GM12865 (cell line): ENCODE measurements around the gene PSPC1.

Experiments used
- DNase-seq: peaks from one replicate; pipeline ENCODE4 v3.0.0; 2010; ENCODE audit warnings: low read depth
- H3K4me3 ChIP-seq: 2 replicates; pipeline ENCODE4 v1.5.1; 2011; ENCODE audit warnings: mild to moderate bottlenecking, low read depth, low read length, control low read depth
- TF ChIP-seq, protein P1 (sequence below): IDR thresholded peaks from 2 replicates; pipeline ENCODE4 v1.5.1; 2011; ENCODE audit warnings: low read length, control low read depth, low read depth, inconsistent platforms; ENCODE audit not compliant: insufficient read depth; ENCODE audit errors: missing control alignments

PSPC1 gene

GRCh38 chr13:19810151-19810550, 27.4 kb upstream of the PSPC1 start:
- TF ChIP-seq, protein P1, sequence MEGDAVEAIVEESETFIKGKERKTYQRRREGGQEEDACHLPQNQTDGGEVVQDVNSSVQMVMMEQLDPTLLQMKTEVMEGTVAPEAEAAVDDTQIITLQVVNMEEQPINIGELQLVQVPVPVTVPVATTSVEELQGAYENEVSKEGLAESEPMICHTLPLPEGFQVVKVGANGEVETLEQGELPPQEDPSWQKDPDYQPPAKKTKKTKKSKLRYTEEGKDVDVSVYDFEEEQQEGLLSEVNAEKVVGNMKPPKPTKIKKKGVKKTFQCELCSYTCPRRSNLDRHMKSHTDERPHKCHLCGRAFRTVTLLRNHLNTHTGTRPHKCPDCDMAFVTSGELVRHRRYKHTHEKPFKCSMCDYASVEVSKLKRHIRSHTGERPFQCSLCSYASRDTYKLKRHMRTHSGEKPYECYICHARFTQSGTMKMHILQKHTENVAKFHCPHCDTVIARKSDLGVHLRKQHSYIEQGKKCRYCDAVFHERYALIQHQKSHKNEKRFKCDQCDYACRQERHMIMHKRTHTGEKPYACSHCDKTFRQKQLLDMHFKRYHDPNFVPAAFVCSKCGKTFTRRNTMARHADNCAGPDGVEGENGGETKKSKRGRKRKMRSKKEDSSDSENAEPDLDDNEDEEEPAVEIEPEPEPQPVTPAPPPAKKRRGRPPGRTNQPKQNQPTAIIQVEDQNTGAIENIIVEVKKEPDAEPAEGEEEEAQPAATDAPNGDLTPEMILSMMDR: no peak
- no peak for DNase-seq
- no peak overlapping the region for H3K4me3 ChIP-seq

GRCh38 chr13:19805765-19806164, 23.0 kb upstream of the PSPC1 start:
- TF ChIP-seq, protein P1: no peak
- no peak overlapping the region for H3K4me3 ChIP-seq
- DNase-seq: no peak

GRCh38 chr13:19795956-19796355, 13.2 kb upstream of the PSPC1 start:
- TF ChIP-seq, protein P1: no peak
- no peak for DNase-seq
- no peak overlapping the region for H3K4me3 ChIP-seq

- no peak for DNase-seq
- no peak overlapping the region for H3K4me3 ChIP-seq
- TF ChIP-seq, protein P1: no peak
Measured at GRCh38 chr13:19794631-19795030, 11.9 kb upstream of the PSPC1 start.

DNA sequence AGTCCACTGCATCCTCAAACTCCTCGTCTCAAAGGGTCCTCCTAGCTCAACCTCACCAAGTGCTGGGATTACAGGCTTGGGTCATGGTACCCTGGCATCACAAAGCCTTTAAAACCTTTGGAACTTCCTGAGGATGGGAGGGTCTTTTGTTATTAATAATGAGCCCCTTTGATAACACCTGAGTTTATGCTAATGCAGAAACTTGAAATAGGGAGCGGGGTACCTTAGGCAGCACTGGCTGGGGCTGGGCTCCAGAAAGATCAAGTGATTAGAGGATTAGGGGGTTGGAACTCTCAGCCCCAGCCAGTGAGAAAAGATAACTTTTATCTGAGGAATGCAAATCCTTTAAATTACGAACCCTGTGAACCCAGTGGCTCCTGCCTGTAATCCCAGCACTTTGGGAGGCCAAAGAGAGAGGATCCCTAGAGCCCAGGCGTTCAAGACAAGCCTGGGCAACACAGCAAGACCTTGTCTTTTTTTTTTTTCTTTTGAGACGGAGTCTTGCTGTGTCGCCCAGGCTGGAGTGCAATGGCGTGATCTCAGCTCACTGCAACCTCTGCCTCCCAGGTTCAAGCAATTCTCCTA, 9.3 kb upstream of the PSPC1 start:
- no peak overlapping the region for H3K4me3 ChIP-seq
- DNase-seq: no peak
- TF ChIP-seq, protein P1: no peak

DNA sequence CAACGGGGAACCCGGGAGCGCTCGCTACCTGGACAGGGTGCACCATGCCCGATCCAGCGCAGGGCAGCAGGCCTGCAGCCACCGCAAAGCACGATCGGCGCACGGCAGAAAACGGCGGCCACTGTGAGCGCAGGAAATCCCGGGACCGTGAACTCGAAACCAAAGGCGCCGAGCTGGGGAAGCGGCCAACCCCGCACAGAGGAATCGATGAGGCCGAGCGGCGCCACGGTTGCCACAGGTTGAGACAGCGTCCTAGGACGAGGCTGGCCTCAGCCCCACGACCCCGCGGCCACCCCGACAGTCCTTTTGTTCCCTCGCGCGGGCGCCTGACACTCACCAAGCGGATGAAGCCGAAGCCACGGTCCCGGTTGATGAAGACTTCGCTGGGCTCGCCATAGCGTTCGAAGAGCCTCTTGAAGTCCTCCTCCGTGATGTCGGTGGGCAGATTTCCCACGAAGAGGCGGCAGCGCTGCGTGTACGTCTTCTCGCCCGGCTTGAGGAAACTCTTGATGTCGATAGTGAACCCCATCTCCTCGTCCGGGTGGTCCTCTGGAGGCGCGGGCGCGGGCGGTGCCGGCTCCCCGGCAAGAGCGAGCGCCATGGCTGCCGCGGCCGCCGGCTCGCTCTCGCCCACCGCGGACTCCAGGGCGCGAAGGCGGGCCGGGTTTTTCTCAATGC, 557 bp downstream of the PSPC1 start:
- peak; percentile 66 for DNase-seq

More for the DNA sequence above, 557 bp downstream of the PSPC1 start:
- peak overlapping the region; percentile 94 for H3K4me3 ChIP-seq
- TF ChIP-seq, protein P1: no peak
